GM18505 (cell line): ENCODE results near the gene GASK1A.

Experiments used
- ATAC-seq: cut with Tn5 transposase; IDR thresholded peaks from one replicate; pipeline ENCODE4 v1.9.1; 2021; ENCODE audit not compliant: unreplicated experiment
- POLR2A ChIP-seq: IDR thresholded peaks from 4 replicates; pipeline ENCODE4 v1.6.1; 2011; ENCODE audit warnings: borderline replicate concordance; ENCODE audit not compliant: insufficient read depth, insufficient read length; ENCODE audit errors: extremely low read depth

The GASK1A gene

GRCh38 chr3:42979044-42979972 lies at the start of gene GASK1A:
Gene GASK1A (plus strand): TSS chr3:42979311. CDS start chr3:42979643, 332 bp downstream.
- TF ChIP-seq POLR2A = no peak
- ATAC-seq = no peak

- no peak for TF ChIP-seq POLR2A
- no peak for ATAC-seq
These were observed 45.0 kb upstream of the GASK1A start for GRCh38 chr3:42934111-42934510.

GRCh38 chr3:42934910-42935309 lies 44.2 kb upstream of the GASK1A start:
- TF ChIP-seq POLR2A = no peak
- no peak for ATAC-seq

- no peak for TF ChIP-seq POLR2A
- no peak for ATAC-seq
These were observed 43.6 kb upstream of the GASK1A start for GRCh38 chr3:42935472-42935871.

GRCh38 chr3:42936157-42936981 lies 42.7 kb upstream of the GASK1A start:
- TF ChIP-seq POLR2A = no peak
- no peak for ATAC-seq

GRCh38 chr3:42937334-42937733 lies 41.8 kb upstream of the GASK1A start:
- no peak for ATAC-seq
- no peak for TF ChIP-seq POLR2A

GRCh38 chr3:42942693-42943092 lies 36.4 kb upstream of the GASK1A start:
- no peak for ATAC-seq
- no peak for TF ChIP-seq POLR2A

- no peak for TF ChIP-seq POLR2A
These were observed 33.1 kb upstream of the GASK1A start for GRCh38 chr3:42946050-42946449.

GRCh38 chr3:42957573-42957972 lies 21.5 kb upstream of the GASK1A start:
- no peak for TF ChIP-seq POLR2A
- ATAC-seq = no peak

More at GRCh38 chr3:42946050-42946449, 33.1 kb upstream of the GASK1A start:
- no peak for ATAC-seq

- no peak for TF ChIP-seq POLR2A
- no peak for ATAC-seq
These were observed 18.8 kb upstream of the GASK1A start for GRCh38 chr3:42960282-42960681.

GRCh38 chr3:42960786-42961185 lies 18.3 kb upstream of the GASK1A start:
- ATAC-seq = no peak
- TF ChIP-seq POLR2A = no peak

GRCh38 chr3:42961633-42962032 lies 17.5 kb upstream of the GASK1A start:
- no peak for TF ChIP-seq POLR2A
- ATAC-seq = no peak

- no peak for TF ChIP-seq POLR2A
- ATAC-seq = no peak
These were observed 15.8 kb upstream of the GASK1A start for GRCh38 chr3:42963269-42963668.

- ATAC-seq = no peak
- TF ChIP-seq POLR2A = no peak
These were observed 14.8 kb upstream of the GASK1A start for GRCh38 chr3:42964266-42964665.

- TF ChIP-seq POLR2A = no peak
- ATAC-seq = no peak
These were observed 8.6 kb upstream of the GASK1A start for GRCh38 chr3:42970557-42970956.
